Stimulated activated naive CD4-positive, alpha-beta T cell treated with Interleukin-2 at 50 U/mL for 16 hours (primary cell): ENCODE results near the gene TARS3.

ENCODE experiments used
- DNase-seq: peaks from one replicate; lab custom pipeline; 2025; lab: John Stamatoyannopoulos, UW

Gene TARS3

DNA sequence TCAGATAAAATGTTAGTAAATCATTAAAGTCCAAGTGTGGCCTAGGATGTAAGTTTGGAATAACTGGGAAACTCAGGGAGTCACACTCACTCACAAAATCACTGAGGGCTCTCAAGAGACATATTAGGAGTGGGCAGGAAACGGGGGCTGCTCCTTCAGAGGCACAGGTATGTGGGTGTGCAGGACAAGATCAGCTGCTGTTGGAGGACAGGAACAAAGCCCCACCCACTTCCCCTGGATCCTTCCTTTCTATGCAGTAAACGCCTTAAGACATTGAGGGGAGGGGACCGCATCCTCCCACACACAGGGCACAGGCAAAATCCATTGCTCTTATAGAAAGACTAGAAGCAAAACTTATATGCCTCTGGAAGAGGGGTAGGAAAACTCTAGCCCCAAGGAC lies 102.3 kb downstream of the TARS3 start:
- no peak for DNase-seq

DNA sequence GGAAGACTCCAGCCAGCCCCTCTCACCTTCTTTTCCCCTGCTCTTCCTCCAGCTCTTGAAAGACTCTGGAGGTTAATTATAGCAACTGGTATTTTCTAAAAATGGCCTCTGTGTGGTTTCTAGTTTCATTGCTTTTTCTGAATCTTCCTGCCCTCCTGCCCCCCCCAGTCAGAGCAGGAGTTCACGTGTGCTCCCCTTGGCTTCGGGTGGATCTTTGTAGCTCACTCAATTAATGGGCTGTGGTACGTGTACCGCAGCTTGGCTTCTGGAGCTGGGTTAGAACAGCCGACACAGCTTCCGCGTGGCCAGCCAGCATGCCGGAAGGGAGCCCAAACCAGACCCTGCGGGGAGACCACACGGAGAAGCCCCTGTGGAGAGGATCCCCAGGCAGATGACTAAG lies 103.6 kb downstream of the TARS3 start:
- DNase-seq: no peak

DNA sequence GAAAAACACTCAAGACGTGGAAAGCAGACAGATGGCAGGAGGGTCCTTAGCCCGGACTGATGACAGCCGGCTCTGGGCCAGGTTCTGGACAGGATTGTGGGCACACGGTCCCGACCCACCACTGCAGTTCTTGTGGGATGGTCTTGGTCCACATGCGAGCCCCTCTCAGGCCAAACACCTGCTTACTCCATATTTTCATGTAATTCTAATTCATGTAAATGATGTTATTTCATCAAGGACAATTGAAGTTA lies 104.7 kb downstream of the TARS3 start:
- DNase-seq: no peak

DNA sequence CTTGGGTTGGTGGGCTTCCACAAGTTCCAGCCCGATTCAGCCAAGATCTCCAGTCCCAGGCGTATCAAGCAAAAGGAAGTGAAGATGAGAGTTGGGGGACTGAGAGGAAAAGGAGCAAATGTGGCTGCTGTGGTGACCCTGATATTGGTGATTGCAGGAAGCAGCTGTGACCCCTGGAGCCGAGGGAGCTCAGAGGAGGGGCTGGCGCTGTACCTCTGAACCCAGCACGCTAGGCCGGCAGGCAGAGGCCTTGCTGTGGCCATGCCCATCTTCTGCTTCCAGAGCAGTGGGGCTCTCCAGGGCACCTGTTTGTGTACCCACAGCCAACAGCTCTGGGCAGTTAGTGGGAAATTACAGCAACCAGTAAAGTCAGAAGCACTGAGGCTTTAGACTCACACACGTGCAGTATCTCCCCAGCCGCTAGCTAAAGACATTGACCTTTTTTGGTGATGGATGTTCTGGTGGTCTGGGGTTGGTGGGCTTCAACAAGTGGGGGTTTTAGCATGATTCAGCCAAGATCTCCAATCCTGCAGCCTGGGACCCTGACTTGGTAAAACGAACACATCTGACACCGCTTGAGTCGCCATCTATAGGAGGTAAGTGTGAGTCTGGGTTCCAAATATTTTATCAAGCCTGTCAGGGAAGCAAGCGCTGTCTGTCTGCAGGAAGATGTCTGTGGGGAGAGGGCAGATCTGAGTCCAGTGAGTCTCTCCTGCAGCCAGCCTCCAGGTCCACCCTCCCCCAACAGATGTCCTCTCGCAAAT lies 105.2 kb downstream of the TARS3 start:
- DNase-seq: no peak

DNA sequence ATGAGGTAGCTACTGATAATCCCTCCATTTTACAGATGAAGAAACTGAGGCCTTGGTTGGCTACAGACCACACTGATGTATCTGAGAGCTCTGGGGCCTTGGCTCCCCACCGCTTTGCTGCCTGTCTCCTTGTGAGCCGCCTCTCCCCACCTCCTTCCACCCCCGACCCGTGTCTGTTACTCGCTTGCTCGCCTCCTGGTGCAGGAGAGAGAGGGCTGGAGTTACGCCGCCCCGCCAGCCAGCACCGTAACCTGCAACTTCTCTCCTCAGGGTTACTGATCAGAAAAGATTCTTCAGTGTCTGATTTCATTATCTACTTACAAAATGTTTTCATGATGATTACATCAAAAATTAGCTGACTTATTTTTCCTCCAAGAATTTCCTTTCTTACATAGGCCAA lies 106.2 kb downstream of the TARS3 start:
- DNase-seq: no peak

DNA sequence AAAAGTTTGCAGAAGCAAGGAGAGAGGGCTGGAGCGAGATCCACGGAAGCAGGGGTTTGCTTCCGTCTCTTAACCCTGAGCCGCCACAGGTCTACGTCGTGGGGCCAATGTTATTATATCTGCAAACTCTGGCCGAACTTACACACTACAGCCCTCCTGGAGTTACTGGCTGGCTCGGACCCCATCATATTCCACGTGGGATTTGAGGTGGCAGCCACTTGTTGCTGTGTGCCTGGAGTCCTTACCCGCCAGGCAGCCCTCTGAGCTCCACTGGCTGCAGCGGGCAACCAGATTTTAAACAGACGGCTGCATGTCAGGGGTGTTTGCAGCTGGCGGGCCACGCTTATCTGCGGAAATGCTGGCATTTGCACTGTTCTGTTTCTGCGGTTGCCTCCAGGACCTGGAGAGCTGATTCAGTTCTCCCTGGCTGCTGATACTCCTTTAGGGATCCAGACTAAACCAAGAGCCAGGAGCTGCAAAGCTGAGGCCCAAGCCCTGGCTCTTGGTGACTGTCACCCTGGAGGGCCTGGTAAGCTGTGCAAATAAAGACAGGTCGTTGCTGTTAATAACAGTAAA lies 106.8 kb downstream of the TARS3 start:
- no peak for DNase-seq

DNA sequence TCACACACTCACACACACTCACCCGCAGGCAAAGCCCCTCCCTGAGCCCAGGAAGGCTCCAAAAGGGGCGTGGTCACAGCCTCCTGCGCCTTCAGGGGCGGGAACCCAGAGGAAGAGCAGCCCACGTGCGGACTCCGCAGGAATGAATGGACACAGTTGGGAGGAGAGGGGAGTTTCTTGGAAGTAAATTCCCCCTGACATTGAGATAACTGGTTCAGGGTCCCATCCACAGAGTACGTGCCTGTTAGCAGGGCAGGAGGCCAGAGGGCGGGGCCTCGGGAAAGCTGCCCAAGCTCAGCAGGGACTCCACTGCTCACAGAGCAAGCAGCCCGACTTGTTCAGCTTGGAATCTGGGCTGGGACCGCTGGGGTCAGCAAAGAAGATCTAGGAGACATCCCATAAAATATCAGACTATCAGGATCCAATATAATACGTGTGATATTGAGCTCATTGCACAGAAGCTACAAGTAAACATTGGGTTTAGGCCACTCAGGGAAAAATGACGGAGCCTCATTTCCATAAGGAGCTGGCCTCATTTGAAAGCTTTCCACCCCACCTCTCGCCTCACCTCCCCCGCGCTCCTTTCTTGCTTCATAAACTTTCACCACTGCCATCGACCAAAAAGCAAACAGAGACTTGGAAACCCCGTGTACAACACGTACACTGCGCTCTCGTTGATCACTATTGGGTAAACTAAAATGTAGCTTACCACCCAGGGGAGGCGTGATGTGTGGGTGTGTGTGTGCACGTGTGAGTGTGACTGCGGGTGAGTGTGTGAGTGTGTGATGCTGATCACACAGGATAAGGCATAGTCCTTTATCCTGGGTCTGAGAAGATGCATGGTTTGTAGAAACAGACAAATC lies 108.1 kb downstream of the TARS3 start:
- no peak for DNase-seq

DNA sequence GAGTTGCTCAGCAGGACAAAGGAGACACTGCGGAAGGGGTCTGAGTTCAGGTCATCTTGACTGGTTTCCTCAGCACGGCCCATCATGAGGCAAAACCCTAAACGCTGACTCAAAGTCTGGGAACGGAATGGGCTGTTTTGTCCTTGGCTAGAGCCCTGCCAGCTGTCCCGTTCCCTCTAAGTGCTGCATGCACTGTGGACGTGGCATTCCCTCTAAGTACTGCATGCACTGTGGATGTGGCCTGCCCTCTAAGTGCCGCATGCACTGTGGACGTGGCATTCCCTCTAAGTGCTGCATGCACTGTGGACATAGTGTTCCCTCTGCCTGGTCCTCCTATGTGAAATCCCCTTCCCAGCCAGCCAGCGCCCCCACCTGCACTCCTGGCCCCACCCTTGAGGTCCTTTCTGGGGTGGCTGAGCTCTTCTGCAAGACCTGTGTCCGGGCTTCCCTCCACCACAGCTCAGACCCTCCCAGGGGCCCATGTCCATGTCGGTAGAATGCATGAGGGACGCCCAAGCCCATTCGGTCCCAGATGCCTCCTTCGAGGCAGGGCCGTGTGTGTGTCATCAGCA lies 108.8 kb downstream of the TARS3 start:
- no peak for DNase-seq

DNA sequence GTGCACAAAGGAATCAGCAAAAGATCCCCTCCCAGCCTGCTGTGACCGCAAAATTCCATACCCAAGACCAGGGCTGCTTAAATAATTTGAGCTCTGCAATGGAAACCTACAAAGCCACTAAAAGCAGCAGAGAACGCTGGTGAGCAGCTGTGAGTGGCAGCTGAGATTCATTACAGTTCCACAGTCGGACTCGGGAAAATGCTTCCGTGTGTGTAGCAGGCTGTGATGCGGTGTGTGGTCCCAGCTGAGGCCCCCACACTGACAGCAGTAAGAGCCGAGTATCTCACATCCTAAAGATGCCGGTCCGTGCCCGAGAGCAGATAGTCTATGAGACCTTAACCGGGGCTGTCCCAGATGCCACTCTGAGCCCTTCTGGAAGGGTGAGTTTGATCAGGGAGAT lies 109.5 kb downstream of the TARS3 start:
- no peak for DNase-seq

DNA sequence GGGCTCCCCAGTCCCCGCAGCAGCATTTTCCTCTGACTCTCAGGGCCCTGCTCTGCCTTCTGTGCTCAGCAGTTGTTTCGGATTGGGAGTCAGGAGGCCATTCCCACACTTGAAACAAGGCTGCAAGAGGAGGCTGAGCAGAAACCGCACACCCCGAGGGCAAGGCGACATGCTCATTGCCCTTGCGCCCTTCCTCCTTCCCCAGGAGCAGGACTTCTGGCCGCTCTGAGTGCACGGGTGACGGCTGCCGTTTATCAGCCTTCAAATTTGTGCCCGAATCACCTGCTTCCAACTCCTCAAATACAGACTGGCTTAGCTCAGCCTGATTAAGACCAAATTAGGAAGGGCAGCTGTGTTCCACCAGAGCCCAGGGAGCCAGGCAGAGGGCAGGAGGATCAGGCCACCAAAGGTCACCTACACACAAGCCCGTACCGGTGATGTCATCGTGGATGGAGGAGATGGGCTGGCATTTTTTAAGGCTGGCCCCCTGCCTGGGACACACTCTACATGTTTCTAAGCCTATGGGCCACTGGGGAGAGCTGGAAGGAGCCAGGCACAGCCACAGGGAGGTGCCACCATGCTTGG lies 110.2 kb downstream of the TARS3 start:
- no peak for DNase-seq

DNA sequence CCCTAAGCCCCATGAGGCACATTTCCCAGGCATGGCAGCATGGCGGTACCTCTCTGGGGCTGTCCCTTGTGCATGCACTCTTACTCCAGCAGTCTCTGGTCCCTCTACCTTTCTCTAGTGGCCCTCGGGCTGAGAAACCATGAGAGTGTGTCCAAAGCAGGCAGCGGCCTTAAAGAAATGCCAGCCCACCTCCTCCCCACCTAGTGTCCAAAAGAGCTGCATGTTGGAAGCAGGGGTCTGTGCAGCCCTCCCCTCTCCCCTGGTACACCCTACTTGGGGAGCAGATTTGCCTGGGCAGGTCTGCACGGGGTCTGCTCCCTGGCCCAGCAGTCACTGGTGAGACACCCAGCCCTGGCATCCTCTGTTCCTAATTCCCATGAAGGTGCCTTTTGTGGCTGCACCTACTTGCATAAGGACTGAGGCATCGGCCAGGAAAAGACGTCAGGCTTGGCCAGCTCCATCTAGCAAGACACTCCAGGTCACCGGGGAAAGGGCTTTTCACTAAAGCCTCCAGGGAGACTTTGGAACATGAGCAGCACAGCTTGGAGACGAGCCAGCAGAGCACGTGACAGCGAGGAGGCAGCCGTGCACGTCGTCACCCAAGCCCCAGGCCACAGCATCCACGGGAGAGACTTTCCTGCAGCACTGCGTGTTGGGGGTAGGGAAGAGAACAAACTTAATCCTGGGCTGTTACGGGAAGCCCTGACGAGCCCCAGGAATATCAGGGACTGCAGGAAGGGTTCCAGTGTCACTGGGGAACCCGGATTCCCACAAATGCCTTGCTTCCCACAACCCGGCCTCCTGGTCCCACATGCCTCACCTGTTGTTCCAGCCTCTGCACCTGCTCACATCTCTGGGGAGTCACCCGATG lies 110.9 kb downstream of the TARS3 start:
- no peak for DNase-seq

DNA sequence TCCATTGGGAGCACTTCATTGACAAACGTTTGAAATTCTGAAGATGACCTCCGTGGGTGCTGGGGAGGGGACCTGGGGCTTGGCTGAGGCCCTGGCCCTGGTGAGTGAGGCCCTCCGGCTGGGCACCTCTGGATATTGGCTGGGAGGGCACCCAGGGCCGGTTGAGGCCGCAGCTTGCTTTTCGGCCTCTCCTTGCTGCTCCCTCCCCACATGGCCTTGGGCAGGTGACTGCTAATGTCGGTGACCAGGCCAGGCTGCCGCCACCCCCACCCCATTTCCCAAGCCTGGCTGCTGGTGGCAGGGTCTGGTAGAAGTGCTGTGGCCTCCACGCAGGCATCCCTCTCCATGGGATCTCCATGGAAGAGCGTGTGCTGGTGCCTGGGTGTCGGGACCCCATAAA lies 111.6 kb downstream of the TARS3 start:
- no peak for DNase-seq

DNA sequence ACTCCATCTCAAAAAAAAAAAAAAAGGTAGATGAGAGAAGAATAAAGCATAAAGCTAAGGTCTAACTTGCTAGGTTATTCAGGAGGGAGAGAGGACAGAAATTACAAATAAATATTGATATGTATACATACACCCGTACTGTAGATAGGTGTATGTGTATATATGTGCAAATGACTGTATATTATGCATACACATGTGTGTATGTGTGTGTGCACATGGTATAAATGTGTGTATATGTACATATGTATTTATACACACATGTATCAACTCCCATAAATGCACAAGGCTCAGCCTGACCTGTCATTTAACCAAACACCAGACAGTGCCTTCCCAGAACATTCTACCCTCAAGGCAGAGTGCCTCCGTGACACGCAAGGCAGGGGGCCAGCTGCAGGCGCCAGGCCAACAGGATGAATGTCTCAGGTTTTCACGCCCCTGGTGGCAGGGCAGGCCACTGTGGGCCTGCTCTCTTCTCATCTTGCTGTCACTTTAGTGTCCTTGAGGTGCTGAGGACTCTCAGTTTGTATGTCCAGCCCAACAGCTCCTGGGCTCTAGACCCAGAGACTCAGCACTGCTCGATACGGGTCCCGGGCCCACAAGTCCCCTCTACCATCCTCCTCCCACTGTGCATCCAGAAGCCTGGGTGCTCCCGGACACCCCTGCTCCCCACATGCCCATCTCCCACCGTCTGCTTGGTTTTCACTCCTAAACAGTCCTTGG lies 112.5 kb downstream of the TARS3 start:
- DNase-seq: no peak

DNA sequence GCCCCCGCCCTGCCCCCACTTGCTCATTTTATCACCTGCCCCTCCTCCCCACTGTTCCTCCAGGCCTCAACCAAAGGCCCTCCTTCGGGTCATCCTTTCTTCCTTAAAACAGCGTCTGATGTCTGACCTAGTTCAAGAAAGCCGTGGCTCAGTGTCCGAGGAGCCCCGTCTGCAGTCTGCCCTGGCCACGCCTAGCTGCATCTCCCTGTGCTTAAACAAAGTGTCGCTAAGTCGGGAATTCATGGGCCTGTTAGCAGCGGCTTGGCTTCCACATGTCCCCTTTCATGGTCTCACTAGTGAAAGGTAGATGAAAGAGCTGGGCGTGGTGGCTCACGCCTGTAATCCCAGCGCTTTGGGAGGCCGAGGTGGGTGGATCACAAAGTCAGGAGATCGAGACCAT lies 113.3 kb downstream of the TARS3 start:
- no peak for DNase-seq

DNA sequence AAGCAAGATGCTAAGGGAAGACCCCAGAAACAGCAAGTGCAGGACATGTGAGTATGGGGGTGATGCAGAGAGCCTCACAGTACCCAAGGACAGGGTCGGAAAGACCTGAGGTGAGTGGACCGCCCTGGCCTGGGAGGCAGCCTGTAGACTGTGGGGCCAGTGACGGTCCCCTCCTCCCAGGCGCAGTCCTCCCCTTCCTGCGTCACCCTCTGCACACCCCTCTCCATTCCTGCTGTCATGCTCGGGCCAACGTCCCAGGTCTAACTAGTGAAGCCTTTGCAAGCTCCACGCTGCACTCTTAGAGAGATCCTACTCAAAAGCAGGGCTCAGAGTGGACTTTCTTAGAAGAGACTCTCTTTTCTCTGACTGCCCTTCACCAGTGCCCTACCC lies 113.7 kb downstream of the TARS3 start:
- DNase-seq: no peak

DNA sequence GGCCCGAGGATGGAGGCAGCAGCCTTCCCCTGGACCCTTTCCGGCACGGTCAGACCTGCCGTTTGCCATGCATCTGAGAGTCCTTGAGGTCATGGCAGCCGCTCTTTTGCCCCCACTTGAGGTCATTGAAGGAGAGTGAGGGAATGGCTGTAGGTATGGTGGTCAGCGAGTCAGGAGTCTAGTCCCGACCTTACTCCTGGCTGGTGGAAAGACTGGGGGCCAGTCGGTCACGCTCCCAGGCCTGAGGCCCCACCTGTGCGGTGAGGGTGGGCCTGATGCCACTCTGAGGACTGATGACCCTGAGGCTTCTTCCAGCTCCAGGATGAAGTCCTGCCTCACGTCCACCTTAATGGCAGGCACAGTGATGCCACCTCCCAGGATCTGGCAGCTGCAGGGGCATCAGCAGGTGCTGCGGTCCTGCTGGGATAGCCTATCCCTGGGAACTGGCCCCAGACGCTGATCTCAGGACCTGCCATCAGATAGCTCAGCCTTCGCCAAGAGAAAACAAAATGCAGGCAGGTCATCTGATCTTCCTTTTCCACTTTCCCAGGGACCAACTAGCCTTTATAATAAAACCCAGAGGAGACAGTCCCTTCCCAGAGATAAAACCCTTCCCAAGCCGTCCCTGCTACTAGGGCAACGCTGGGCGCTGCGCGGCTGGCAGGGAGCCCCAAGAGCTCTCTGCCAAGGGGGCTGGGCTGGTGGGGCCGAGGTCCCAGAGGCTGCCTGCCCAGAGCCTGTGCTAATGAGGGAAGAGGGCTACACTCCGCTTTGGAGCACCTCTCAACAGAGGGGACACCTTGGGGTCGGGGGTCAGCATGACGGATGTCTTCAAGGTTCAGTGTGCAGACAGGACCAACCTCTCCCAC lies 114.3 kb downstream of the TARS3 start:
- no peak for DNase-seq

DNA sequence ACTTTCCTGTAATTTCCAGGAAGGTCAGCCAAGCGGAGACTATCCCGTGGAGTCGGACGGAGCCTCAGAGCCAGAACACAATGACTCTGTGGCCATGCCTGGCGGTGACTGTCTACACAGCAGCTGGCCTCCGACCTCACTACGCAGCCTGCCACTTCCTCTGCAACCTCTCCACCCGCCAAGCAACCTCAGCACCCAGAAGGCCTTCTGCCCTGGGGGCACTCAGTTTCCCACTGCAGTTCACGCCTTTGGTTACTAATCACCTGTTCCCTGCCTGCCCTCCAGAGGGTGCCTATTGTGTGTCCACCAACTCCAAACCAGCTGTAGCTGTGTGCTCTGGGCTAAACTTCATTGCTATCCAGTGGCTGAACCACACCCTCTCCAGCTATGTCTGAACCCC lies 116.1 kb downstream of the TARS3 start:
- DNase-seq: no peak

DNA sequence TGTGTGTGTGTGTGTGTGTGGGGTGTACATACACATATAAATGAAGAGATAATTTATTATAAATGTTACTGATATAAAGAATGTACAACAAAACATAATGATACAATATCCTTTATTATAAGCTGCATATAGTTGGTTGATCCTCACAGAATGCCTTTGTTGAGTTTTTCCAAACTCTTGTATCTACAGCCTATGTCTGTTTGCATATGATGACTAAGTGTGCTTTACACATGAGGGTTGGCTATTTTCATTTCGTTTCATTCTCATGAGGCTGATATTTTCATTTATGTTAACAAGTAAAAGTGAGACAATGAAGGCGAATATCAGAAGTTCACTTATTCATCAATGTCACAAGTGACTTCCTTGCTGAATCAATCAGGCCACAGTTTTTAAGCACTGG lies 117.2 kb downstream of the TARS3 start:
- DNase-seq: no peak

DNA sequence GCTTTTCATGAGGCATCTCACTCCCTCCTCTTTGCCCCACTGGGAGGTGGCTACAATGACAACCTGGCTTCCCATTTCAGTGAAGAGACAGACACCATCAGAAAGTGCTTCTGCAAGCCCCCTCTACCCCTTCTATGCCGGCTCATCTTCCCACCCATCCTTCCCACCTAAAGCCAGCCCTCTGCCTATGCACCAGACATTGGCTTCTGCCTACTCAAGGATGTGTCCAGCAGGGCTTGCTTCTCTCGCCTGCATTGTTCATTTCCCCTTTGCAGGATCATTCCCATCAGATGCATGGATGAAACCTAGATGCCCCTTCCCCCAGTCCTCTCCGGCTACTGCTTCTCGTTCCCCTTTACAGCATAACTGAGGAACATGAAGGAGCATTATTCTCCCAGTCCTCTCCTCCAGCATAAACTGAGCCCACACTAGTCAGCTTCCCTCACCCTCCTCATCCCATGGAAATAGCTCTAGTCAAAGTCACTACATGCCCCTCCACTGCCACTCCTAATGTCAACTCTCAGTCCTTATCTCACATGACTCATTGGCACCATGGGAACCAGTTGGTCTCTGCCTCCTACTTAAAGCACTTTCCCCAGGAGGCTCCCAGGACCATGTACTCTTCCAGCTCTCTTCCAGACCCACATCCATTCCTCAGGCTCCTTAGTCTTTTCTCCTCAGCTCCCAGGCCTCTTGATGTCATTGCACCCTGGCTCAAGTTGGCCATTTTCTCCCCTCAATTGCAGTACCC lies 120.0 kb downstream of the TARS3 start:
- DNase-seq: no peak
